IPS-11a (cell line): ENCODE measurements around the gene MCRIP2.

Source experiments
- H3K4me3 ChIP-seq: one replicate; pipeline ENCODE4 v1.5.1; 2013; ENCODE audit warnings: low read depth, low read length, control low read depth

Gene MCRIP2

DNA sequence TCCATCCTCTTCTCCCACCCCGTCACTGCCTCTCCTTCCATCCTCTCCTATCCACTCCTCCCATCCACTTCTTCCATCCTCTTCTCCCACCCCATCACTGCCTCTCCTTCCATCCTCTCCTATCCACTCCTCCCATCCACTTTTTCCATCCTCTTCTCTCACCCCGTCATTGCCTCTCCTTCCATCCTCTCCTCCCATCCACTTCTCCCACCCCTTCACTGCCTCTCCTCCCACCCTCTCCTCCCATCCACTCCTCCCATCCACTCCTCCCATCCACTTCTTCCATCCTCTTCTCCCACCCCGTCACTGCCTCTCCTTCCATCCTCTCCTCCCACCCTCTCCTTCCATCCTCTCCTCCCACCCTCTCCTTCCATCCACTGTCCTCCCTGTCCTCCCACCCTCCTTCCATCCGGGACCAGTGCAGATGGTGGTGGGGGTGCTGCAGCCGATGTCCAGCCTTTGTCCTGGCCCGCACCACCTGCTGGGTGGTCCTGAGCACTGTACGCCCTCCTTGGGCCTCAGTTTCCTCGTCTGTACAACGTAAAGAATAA, 9.7 kb upstream of the MCRIP2 start:
- H3K4me3 ChIP-seq, result no peak overlapping the region

DNA sequence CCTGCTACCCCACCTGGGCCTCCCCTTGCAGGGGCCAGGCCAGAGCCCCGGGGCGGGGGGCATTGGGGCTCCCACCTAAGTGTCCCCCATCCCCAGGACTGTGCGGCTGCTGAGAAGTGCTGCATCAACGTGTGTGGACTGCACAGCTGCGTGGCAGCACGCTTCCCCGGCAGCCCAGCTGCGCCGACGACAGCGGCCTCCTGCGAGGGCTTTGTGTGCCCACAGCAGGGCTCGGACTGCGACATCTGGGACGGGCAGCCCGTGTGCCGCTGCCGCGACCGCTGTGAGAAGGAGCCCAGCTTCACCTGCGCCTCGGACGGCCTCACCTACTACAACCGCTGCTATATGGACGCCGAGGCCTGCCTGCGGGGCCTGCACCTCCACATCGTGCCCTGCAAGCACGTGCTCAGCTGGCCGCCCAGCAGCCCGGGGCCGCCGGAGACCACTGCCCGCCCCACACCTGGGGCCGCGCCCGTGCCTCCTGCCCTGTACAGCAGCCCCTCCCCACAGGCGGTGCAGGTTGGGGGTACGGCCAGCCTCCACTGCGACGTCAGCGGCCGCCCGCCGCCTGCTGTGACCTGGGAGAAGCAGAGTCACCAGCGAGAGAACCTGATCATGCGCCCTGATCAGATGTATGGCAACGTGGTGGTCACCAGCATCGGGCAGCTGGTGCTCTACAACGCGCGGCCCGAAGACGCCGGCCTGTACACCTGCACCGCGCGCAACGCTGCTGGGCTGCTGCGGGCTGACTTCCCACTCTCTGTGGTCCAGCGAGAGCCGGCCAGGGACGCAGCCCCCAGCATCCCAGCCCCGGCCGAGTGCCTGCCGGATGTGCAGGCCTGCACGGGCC, 8.9 kb upstream of the MCRIP2 start:
- H3K4me3 ChIP-seq, result no peak overlapping the region

DNA sequence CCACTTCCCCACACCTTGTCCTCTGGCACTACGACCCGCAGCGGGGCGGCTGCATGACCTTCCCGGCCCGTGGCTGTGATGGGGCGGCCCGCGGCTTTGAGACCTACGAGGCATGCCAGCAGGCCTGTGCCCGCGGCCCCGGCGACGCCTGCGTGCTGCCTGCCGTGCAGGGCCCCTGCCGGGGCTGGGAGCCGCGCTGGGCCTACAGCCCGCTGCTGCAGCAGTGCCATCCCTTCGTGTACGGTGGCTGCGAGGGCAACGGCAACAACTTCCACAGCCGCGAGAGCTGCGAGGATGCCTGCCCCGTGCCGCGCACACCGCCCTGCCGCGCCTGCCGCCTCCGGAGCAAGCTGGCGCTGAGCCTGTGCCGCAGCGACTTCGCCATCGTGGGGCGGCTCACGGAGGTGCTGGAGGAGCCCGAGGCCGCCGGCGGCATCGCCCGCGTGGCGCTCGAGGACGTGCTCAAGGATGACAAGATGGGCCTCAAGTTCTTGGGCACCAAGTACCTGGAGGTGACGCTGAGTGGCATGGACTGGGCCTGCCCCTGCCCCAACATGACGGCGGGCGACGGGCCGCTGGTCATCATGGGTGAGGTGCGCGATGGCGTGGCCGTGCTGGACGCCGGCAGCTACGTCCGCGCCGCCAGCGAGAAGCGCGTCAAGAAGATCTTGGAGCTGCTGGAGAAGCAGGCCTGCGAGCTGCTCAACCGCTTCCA, 8.1 kb upstream of the MCRIP2 start:
- H3K4me3 ChIP-seq, result no peak overlapping the region

DNA sequence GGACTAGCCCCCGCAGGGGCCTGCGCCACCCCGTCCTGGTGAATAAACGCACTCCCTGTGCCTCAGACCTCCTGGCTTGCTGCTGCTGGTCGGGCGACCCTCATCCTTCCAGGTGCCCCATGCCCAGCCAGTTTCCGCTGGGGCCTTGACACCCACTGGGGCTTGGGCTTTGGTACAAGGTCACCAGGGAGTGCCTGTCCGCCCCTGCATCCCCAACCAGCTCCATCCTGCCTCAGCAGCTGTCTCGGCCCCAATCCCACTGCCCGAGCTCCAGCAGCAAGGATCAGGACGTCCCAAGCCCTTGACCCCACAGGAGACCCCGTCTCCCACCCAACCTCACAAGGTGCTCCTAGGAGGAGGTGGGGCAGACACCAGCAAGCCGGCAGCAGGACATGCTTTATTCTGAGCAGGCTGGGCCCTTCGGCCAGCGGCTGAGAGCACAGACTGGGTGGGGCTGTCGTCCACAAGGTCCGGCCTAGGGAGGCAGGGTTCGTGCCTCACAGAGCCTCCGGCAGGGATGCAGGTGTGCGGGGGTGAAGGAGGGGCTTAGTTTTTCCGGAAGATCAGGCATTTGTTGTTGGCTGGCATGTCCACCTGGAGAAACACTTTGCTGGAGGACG, 7.5 kb upstream of the MCRIP2 start:
- no peak overlapping the region for H3K4me3 ChIP-seq

DNA sequence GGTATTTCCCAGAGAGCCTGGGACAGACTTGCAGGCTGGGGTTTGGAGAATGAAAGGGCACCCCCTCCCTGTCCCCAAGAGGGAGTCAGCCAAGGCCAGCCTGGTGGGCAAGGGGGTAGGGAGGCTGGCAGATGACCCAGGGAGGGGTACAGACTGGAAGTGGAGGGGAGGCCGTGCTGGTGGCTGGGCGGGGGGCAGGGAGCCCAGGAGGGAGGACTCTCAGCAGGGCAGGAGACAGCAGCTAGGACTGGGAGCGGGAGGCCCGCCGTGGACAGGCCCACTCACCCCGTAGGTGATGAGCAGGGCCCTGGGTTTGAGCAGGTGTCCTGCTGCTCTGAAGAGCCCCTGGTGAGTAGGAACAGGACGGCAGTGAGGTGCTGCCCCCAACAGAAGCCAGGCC, 6.6 kb upstream of the MCRIP2 start:
- no peak overlapping the region for H3K4me3 ChIP-seq

DNA sequence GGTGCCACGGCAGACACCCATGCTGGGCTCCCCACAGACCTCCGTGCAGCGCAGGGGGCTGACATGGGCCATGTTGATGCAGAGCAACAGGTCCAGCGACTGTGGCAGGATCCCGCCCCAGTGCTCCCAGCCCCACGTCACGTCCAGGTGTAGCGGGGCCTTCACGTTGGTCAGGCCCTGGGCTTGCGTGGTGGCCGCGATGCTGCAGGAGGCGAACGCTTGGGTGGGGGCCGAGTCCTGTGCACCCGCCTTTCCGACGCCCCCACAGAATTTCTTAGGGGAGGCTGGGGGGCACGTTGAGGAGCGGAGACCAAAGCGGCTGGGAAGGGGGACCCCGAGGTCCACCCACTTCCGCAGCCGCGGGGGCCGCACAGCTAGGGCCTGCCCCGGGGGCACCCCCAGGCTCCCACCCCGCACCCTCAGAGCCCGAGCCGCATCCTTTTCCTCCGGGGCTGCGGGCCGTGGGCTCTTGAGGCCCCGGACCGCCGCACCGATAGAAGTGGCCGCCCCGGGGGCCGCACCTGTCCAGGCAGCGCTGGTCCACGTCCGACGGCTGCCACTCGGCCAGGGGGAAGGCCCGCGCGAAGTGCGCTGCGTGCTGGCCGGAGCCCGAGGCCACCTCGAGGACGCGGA, 5.9 kb upstream of the MCRIP2 start:
- H3K4me3 ChIP-seq, result peak overlapping the region; percentile 72

DNA sequence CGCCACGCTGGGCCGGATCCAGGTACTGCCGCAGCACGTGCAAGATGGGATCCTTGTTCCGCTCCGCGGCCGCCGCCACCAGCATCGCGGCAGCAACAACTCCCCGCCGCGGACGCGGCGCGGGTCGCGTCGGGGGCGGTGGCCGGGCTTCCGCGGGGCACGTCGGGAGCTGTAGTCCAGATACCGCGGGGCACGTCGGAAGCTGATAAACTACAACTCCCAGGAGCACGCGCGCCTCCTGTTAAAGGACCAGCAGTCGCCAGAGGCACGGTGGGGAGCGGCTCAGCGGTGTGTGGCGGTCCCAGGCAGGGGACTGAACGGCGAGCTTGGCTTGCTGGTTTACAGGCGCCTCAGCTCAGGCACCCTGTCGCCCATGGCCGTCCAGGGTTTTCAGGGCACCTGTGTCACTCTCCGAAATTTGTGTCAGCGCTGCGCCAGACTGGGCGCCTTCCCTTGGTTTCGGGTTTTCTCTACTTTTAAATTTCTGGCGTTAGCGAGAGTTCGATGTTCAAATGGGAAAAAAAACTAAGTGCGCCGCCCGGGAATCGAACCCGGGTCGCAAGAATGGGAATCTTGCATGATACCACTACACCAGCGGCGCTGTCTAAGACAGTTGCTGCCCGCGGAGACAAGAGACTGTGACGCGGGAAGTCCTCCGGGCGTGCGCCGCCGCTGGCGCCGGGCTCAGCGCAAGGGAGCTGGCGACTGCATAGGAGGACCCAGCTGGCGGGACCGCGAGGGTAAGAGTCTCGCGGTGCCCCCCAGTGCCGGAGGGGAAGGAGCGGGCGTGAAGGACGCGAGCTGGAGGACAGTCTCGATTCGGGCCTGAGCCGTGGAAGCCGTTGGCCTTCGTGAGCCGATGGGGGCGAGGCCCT, 5.2 kb upstream of the MCRIP2 start, which contains the start of gene METTL26:
TSS of gene METTL26 (minus strand) at position 100 of the 875 bp plus-strand sequence. CDS start at position 85, 15 bp downstream.
- peak within 1 kb of the TSS; percentile 72 for H3K4me3 ChIP-seq

DNA sequence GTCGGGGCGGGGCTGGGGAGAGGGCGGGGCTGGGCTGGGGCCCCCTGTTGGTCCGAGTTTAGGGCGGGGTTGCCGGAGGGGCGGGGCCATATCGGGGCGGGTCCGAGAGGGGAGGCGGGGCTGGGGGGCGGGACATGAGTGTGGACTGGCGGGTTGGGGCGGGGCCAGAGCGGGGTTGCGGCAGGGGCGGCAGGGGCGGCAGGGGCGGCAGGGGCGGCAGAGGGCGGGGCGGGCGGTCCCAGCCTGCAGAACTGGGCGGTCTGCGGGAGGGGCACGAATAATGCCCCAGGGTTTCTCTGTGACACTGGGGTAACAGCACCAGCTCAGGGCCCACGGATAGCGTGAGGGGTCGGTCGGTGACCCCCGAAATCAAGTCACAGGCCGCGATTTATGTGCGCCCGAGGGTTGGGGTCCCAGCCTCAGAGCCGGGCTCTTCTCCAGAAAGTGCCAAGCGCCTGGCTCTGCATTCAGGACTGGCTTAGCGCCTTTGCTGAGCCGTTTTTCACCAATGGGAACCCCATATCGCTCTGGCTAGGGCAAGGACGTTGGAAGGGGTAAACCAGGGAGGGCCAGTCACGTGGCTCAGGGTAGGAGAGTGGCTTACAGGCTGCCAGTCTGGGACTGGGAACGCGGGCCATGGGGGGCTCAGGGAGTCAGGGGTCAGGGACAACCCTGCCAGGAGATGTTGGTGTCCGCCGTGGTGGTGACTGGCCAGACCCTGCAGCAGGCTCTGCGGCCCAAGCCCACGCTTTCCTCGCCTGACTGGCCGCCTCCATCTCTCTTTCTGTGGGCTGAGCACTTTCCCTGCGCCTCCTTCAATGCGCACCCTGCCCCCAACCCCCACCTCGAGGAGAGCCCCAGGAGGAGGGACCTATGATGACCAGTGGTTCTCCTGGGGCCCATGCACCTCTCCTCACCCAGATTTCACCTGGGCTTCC, 4.3 kb upstream of the MCRIP2 start:
- H3K4me3 ChIP-seq, result peak overlapping the region; percentile 72

DNA sequence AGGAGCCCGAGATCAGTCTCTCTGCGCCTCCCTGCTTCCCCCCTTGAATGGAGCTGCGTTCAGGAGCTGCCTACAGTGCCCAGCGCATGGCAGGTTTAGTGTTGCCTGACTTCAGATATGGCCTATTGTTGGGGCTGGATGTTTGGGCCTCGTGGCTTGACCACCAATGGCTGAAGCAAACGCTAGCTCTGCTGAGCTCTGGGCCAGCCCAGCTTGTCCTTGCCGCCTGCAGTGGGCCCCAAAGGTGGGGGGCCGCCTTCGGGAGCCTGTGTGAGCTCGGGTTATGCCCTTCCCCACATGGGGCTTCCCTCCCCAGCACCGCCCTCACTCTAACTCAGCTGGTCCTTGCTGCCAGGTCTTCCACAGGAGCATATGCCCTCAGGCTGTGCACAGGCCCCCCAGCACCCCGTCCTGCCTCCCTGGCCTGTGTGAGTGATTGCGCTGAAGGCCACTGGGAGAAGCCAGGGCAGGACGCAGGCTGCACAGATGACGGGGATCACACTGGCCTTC, 3.5 kb upstream of the MCRIP2 start:
- no peak overlapping the region for H3K4me3 ChIP-seq

DNA sequence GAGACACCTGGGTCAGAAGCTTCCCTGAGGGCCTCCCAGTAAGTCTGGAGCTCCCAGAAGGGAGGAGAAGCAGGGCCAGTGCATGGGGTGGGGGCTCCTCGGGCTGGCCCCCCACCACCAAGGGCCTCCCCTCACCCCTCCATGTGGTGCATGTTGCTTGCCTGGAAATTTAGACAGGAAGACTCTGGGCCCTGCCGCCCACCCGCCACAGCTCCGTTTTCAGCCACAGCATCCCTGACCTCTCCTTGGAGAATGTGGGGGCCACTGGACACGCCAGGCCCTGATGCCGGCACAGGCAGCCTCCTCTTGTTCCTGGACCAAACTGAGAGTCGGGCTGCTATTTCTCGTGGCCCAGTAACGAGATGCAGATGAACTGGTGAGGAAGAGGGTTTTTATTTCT, 2.8 kb upstream of the MCRIP2 start:
- no peak overlapping the region for H3K4me3 ChIP-seq

DNA sequence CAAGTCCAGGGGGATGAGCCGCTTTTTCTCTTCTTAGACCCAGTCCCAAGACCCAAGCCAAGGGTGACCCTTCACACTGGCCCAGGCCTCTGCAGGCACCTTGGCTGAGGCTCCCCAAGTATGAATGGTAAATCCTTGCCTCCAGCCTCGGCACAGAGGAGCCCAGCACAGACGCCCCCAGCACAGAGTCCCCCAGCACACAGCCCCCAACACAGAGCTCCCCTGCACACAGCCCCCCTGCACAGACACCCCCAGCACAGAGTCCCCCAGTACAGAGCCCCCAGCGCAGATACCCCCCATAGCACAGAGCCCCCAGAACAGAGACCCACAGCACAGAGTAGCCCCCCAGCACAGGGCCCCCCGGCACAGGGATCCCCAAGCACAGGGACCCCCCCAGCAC, 1.0 kb upstream of the MCRIP2 start:
- H3K4me3 ChIP-seq, result no peak overlapping the region

DNA sequence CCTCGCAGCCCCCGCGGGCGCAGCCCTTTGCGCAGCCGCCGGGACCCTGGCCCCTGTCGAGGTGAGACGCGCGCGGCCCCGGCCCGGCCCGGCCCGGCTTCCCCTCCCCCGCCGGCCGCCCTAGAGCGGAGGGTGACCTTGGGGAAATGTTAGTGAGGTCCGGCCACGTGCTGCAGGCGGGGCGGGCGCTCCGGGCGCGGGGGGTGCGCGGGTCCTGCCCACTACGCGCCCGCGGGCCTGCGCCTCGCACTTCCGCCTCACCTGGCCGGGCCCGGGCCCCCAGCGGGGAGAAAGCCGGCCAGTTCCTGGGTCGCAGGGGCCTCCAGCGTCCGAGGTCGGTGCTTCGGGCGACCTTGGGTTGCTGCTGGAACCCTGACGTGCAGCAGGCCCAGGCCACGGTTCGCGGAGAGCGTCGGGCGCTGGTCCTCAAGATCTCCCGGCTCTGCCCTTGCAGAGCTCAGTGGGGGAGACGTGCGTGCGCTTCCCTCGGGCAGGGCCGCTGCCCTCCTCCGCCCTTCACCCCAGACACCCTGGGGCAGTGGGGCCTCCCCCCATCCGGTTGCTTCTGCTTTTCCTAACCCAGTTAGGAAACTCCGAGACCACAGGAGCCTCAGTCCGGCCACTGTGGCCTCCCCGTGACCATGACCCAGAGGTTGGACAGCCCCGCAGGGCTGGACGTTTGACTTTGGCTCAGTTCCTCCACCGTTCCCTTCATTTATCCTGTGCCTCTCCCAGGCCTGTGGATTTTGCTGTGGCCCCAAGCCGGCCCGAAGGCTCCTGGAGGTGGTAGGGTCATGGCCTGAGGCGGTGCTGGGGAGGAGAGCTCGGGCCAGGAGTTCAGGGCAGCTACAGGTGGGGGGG, 791 bp downstream of the MCRIP2 start:
- H3K4me3 ChIP-seq, result peak overlapping the region; percentile 52

DNA sequence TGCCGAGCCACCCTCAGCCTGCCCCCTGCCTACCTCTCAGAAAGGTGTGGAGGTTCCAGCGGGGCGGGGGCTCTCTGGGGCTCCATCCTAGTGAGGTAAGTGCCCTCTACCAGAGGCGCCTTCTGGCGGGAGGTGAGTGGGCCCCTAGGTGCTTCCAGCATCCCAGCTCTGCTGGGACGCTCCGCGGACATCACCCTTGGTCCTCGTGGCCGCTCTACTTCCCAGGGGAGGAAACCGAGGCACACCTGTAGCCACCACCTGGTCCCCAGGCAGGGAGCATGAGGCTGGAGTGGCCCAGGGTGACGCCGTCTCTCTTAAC, 1.4 kb downstream of the MCRIP2 start:
- no peak overlapping the region for H3K4me3 ChIP-seq

DNA sequence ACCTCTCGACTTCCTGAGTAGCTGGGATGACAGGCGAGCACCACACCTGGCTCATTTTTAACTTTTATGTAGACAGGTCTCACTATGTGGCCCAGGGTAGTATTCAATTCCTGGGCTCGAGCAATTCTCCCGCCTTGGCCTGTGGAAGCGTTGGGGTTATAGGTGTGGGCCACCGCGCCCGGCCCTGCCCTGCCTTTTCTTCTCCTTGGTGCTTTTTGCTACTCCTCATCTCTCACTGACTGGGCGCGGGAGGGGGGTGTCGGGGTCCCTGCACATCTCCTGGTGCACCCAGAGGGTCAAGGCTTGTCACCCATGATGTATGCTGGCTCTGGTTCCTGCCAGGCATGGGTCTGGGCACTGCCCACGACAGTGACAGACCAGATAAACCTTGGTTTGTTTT, 2.9 kb downstream of the MCRIP2 start:
- H3K4me3 ChIP-seq, result no peak overlapping the region

DNA sequence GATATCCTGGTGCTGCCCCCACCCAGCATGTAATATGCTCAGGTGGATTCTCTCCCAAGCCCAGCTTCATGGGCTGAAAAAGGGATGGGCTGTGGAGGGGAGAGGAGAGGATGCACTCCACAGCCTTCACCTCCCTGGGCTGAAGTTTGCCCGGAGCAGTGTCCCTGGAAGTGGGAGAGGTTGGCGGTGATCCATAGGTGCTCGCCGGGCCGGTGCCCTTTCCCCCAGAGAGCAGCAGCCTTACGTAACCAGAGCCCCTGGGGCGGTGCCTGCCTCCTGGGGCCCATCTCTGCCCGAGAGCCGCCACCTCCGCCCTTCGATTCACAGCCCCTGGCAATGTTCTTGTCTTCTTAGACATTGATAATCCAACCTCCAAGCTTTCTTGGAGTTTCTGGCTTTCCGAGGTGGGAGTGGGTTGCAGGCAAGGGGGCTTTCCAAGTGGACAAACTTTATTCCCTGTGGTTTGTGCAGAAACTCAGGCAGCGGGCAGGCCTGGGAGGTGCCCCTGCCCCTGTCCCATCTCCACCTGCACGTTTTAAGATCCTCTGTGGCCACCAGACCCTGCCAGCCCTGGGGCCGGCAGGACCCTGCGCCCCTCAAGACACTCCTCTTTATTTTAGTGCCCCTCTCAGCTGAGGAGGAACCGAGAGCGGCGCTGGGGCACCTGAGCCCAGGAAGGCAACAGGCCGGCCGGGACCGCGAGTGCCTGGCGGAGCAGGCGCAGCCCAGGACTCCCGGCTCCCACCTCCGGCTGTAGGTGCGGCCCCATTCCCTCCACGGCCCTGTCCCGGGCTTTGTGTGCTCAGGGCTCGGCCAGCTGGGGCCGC, 4.4 kb downstream of the MCRIP2 start:
- no peak overlapping the region for H3K4me3 ChIP-seq

DNA sequence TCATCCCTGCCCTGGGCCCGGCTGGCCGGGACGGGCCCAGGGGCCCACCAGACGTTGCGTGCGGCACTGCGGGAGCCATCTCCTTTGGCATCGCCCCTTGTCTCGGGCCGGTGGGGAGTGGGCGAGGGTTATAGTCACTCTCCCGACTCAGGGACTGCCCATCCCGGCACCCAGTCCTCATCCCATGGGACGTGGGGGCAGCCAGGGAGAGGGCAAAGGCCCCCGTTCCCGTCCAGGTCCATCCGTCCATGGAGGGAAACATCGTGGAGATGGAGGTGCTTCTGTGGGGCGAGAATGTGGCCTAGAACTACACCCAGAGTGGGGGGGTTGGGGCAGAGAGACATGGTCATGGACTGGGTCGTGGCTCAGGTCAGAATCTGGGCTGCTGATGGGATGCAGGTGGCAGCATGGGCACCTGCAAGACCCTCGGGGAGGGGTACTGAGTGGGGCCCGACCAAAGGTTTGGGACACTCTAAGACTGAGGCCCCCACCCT, 5.1 kb downstream of the MCRIP2 start:
- no peak overlapping the region for H3K4me3 ChIP-seq
